Activated CD8-positive, alpha-beta T cell treated with anti-CD3 and anti-CD28 coated beads for 36 hours (primary cell): Measurements from ENCODE around the gene NPDC1. TPM values are rescaled to one million over a fixed set of nuclear protein-coding genes. Genes with fewer than 3 reads are reported as not detected.

Experiments
- ATAC-seq: fragments of 200-7000 bp; cut with Tn5 transposase; one replicate; pipeline ENCODE4 v1.10.0; 2021; ENCODE audit warnings: mild to moderate bottlenecking, moderate library complexity
- CTCF ChIA-PET: fragments of 350-600 bp; sonication (Branson Sonifier 250); formaldehyde crosslinking; loops from one replicate; lab custom pipeline; 2021; ENCODE audit warnings: antibody characterized with exemption; lab: Charles Lee
- POLR2A ChIA-PET: fragments of 350-600 bp; sonication (Branson Sonifier 250); formaldehyde crosslinking; loops from one replicate; lab custom pipeline; 2021; ENCODE audit warnings: antibody characterized with exemption; lab: Charles Lee
- DNase-seq: peaks from one replicate; pipeline ENCODE4 v3.0.0-alpha.2; 2020
- H3K27ac Mint-ChIP-seq: one replicate; pipeline ENCODE4 v1.8.0; 2021; ENCODE audit warnings: mild to moderate bottlenecking, mixed read lengths
- H3K27me3 Mint-ChIP-seq: one replicate; pipeline ENCODE4 v1.8.0; 2021; ENCODE audit warnings: mixed read lengths
- H3K36me3 Mint-ChIP-seq: one replicate; pipeline ENCODE4 v1.8.0; 2021; ENCODE audit warnings: low read depth, mixed read lengths
- H3K4me1 Mint-ChIP-seq: one replicate; pipeline ENCODE4 v1.8.0; 2021; ENCODE audit warnings: low read depth, mixed read lengths
- H3K4me3 Mint-ChIP-seq: one replicate; pipeline ENCODE4 v1.8.0; 2021; ENCODE audit warnings: mild to moderate bottlenecking, moderate library complexity, mixed read lengths
- H3K9me3 Mint-ChIP-seq: one replicate; pipeline ENCODE4 v1.8.0; 2021; ENCODE audit warnings: mixed read lengths
- intact Hi-C: fragments of 100-400 bp; cut with micrococcal nuclease; formaldehyde crosslinking; loops from one replicate; pipeline ENCODE4 v1.10.0; 2022
- total RNA-seq, 2 experiments: library from RNA; stranded (reverse); gene quantifications; one replicate each; pipeline ENCODE4 v1.2.3, GENCODE V29; 2021
- TF ChIP-seq, protein P1 (sequence below): fragments of 200-600 bp; IDR thresholded peaks from one replicate; pipeline ENCODE4 v1.8.0; 2022; ENCODE audit warnings: antibody characterized with exemption, mild to moderate bottlenecking

Gene NPDC1
- total RNA-seq, 2 experiments from 2014 or later, result 18.2 to 21.2 TPM

DNA sequence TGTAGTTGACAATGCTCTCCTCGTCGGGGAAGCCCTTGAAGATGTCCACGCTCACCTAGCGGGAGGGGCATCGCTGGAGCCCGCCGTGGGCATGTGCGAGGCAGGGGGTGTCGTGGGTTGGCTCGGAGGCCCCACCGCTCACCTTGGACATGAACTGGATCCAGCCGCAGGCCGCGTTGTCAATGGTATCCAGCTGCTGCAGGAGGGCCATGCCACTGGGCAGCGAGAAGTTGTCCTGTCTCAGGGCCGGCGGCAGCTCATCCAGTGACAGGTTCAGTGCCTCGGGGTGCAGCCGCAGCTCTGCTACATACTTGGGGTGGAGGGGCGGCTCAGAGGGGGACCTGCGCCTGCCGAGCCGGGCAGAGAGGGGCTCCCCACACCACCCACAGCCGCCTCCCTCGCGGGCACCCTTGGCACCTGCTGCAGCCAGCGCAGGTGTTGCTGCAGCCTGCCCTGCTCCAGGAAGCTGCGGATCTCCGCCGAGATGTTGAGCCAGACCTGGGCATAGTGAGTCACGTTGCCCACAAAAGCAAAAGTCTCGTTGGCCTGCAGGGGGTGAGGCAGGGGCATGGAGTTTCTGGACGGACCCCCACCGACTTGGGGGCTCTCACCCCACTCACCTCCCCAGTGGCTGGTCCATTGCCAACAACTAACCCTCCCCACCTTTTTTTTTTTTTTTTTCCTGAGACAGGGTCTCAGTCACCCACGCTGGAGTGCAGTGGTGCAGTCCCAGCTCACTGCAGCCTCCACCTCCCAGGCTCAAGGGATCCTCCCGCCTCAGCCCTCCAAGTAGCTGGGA is 27.0 kb downstream of the NPDC1 start:
- POLR2A ChIA-PET, result interaction anchor here (1.1 kb wide), 1 partner anchor 26 kb away, joined by 3 read pairs; no protein-coding TSS in a partner anchor
- no peaks in the 10 kb centered on the region for H3K27me3 Mint-ChIP-seq
- TF ChIP-seq, protein P1, sequence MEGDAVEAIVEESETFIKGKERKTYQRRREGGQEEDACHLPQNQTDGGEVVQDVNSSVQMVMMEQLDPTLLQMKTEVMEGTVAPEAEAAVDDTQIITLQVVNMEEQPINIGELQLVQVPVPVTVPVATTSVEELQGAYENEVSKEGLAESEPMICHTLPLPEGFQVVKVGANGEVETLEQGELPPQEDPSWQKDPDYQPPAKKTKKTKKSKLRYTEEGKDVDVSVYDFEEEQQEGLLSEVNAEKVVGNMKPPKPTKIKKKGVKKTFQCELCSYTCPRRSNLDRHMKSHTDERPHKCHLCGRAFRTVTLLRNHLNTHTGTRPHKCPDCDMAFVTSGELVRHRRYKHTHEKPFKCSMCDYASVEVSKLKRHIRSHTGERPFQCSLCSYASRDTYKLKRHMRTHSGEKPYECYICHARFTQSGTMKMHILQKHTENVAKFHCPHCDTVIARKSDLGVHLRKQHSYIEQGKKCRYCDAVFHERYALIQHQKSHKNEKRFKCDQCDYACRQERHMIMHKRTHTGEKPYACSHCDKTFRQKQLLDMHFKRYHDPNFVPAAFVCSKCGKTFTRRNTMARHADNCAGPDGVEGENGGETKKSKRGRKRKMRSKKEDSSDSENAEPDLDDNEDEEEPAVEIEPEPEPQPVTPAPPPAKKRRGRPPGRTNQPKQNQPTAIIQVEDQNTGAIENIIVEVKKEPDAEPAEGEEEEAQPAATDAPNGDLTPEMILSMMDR, result no peak

DNA sequence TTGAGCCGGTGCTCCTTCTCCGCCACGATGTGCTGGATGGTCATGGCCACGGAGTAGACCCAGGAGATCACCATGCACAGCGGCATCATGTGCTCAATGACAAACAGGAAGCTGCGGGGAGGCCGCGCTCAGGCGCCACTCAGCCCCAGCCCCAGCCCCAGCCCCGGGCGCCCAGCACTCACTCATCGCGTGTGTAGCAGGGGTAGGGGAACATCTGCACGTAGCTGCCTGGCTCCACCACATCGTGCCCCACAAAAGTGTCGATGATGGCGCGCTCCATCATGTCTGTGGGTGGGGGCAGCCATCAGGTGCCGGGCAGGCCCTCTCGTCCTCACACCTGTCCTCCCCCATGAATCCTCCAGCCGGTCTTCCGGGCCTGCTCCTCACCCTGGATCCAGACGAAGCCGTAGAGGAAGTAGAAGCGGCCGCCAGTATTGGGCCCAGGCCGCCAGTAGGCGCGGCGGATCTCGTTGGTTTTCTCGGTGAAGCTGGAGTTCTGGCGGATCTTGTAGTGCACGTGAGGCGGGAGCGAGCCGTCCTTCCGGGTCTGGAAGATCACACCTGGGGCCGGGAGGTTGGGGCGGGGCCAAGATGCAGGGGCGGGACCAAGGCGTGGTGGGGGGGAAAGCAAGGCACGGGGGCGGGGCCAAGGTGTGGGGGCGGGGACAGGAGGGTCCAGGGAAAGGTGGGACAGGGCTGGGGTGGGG is 28.0 kb downstream of the NPDC1 start:
- no peak overlapping the region for H3K27ac Mint-ChIP-seq
- H3K4me3 Mint-ChIP-seq, result no peak overlapping the region

More for the DNA sequence above, 27.0 kb downstream of the NPDC1 start:
- Mint-ChIP-seq H3K4me1 (no peaks in the 10 kb centered on the region), H3K36me3 (no peaks in the 10 kb centered on the region), H3K4me3 (no peak overlapping the region), H3K27ac (no peak overlapping the region), H3K9me3 (no peaks in the 10 kb centered on the region)
- CTCF ChIA-PET, result interaction anchor here (0.7 to 1.2 kb wide), 2 partner anchors 16 to 49 kb away, joined by 3 to 6 read pairs; no protein-coding TSS in a partner anchor
- intact Hi-C loops, result no loop called here
- DNase-seq (no peak), ATAC-seq (no peak)

DNA sequence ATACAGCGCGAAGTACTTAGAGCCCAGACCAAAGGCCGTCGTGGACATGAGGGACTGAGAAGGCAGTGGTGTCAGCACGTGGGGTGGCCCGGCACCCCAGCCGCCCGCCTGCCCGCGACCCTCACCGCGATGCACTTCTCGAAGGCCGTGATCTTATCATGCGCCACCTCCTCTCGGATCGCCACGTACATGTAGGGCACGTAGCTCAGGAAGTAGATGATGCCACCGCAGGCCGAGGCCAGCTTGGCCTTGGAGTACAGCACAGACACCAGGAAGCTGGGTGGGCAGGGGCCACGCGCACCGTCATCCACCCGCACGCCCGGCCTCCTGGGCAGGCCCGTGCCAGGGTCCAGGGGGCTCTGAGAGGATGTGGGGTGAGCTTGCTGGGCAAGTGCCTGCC is 28.9 kb downstream of the NPDC1 start:
- CTCF ChIA-PET, result interaction anchor here (1.3 kb wide), 1 partner anchor 12 kb away, joined by 6 read pairs; no protein-coding TSS in a partner anchor
- Mint-ChIP-seq H3K9me3 (no peaks in the 10 kb centered on the region), H3K27ac (no peak overlapping the region), H3K27me3 (no peaks in the 10 kb centered on the region), H3K4me1 (no peaks in the 10 kb centered on the region), H3K36me3 (no peaks in the 10 kb centered on the region), H3K4me3 (no peak overlapping the region)
- DNase-seq (no peak), ATAC-seq (no peak)
- intact Hi-C loops, result no loop called here
- POLR2A ChIA-PET, result no interaction called here
- TF ChIP-seq, protein P1, result no peak

More for the DNA sequence above, 28.0 kb downstream of the NPDC1 start:
- no peaks in the 10 kb centered on the region for H3K9me3 Mint-ChIP-seq
- H3K4me1 Mint-ChIP-seq, result no peaks in the 10 kb centered on the region
- TF ChIP-seq, protein P1, result no peak
- H3K27me3 Mint-ChIP-seq, result no peaks in the 10 kb centered on the region
- H3K36me3 Mint-ChIP-seq, result no peaks in the 10 kb centered on the region
- POLR2A ChIA-PET, result interaction anchor here (0.7 to 1.1 kb wide), 2 partner anchors 8 to 25 kb away, joined by 3 read pairs; no protein-coding TSS in a partner anchor
- CTCF ChIA-PET, result interaction anchor here (1.3 kb wide), 1 partner anchor 11 kb away, joined by 6 read pairs; no protein-coding TSS in a partner anchor
- intact Hi-C loops, result no loop called here
- ATAC-seq (no peak), DNase-seq (no peak)

DNA sequence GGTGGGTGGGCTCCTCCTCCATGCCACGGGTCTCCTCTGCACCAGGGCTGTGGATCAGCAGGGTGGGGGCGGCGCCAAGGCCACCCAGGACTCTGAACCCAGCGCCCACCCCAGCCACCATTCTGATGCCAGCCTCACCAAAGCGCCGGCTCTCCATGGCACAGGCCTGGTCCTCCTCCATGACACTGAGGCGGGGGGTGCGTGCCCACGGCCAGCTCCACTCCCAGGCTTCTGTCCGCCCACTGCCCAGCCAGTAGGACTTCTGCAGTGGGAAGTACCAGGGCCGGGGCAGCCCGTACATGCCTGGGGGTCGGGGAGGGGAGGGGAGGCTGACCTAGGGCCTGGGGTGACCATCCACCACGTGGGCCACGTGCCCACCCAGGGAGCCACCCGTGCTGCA is 29.5 kb downstream of the NPDC1 start:
- no peaks in the 10 kb centered on the region for H3K36me3 Mint-ChIP-seq
- no peak overlapping the region for H3K4me3 Mint-ChIP-seq
- TF ChIP-seq, protein P1, result no peak
- no peaks in the 10 kb centered on the region for H3K4me1 Mint-ChIP-seq
- POLR2A ChIA-PET, result no interaction called here
- ATAC-seq (no peak), DNase-seq (no peak)
- no peaks in the 10 kb centered on the region for H3K27me3 Mint-ChIP-seq
- H3K9me3 Mint-ChIP-seq, result no peaks in the 10 kb centered on the region
- no peak overlapping the region for H3K27ac Mint-ChIP-seq
- intact Hi-C loops, result no loop called here
- CTCF ChIA-PET, result interaction anchor here (1.3 kb wide), 1 partner anchor 13 kb away, joined by 6 read pairs; no protein-coding TSS in a partner anchor
